Stimulated activated CD8-positive, alpha-beta memory T cell treated with anti-CD3 and anti-CD28 coated beads, Interleukin-7, amount 100 ng/mL, for 24 hours (primary cell): ENCODE results near the gene CLK3.

Experiments
- DNase-seq: peaks from one replicate; pipeline ENCODE4 v3.0.0-alpha.2; 2020; ENCODE audit warnings: low read depth

Gene CLK3

GRCh38 chr15:74603026-74603788, 12.4 kb upstream of the CLK3 start:
- DNase-seq: no peak

- DNase-seq: no peak
These were observed 11.6 kb upstream of the CLK3 start for GRCh38 chr15:74603789-74604705.

DNA sequence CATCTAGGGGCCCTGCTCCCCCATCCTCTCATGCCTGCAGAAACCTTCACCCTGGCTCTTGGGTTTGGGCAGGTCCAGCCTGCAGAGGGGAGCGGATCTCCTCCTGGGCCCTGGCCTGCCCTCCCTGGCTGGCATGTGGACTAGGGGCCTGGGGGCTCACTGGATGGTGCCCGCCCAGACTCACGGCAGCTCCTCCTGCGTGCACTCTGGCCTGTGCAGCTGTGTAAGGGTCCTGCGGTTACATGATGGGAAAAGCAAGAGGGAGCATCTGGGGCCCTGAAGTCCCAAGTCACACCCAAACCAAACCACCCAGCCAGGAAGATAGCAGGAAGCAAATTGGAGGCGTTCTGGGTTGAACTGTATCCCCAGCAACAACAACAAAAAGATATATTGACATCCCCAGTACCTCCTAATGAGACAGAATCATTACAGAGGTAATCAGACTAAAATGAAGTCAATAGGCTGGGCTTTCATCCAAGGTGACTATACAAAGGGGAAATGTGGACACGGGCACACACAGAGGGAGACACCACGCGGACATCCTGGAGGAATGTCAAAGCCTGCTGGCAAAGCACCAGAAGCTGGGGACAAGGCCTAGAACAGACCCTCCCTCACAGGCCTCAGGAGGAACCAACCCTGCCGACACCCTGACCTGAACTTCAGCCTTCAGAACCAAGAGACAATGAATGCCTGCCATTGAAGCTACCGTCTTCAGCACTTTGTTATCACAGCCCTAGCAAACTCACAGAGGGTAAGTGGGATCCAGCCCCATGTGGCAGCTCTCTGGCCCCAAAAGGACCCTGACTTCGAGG, 10.4 kb upstream of the CLK3 start:
- no peak for DNase-seq

DNA sequence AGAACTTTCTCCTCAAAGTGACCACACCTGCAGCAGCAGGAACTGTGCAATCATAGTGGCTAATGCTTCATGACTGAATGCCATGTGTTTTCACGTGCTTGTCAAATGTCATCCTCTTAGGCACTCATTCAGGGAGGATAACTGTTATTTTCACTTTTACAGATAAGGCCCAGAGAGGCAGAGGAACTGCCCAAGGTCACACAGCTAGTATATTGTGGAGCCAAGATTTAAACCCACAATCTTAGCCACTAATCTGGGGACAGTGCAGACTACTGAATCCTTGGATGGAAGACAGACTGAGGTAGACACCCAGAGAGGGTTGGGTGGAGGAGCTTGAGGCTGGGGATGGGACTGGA, 9.9 kb upstream of the CLK3 start:
- no peak for DNase-seq

DNA sequence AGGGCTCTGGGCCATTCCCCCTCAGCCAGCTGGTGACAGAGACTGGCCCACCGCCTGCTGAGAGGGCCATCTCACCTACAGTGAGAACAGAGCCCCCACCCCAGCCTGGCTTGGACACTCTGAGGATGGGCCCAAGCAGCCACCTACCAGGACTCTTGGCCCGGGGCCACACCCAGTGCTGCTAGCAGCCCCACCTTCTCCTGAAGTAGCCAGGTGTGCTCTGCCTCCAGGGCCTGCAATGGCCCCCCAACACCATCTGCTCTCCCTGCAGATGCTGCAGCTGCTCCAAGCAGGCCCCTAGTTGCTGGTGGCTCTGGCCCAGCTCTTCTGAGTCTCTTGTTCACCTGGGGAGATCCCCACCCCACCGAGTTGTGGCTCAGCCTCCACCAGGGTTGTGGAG, 6.8 kb upstream of the CLK3 start:
- DNase-seq: no peak

DNA sequence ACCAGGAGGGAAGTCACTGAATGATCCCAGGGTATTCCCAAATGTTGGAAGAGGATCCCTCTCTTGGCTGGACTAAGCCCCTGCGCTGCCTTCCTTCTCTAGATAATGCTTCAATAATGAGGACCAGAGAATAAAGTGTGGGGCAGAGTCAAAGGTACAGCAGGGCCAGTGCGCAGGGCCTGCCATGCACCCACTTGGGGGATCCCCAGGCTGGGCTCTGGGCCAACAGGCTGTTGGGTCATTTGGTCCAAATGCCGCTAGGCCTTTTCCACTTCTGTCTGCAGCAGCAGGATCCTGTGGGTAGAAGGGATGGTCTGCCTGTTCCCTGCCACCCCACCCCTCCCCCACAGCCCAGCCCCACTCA, 5.7 kb upstream of the CLK3 start:
- no peak for DNase-seq

GRCh38 chr15:74610302-74610951, 5.2 kb upstream of the CLK3 start:
- no peak for DNase-seq

DNA sequence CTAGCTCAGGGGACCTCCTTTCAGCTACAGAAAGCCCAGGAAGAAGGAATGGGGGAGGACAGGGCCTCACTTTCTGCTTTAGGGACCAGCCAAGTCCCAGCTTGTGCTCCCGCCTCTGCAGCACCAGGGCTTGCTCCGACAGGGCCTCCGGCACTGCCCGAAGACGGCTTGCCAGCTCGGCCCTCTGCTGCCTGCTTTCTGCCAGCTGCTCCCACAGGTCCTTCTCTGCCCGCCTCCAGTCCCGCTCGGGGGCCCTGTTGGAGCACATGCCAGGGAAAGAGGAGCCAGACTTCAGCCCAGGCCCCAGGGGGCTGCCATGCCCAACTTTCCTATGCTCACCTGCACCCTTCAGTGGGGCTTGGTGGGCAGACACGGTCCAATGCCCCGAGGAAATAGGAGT, 4.3 kb upstream of the CLK3 start:
- DNase-seq: no peak

DNA sequence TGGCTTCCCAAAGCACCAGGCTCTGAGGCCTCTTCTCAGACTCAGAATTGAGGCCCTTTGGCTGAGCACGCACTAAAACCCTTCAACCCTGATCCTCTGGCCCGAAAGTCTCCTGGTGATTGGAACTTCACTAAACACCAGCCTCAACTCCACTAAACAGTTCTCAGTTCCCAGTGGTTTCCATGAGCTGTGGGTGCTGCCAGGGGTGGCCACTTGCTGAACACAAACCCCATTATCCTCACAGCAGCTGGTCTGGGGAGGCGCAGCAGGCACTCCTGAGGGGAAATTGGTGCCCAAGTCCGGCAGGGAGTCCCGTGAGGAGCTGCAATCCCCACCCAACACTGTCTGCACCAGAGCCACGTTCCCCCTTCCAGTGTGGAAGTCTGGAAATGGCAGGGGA, 3.8 kb upstream of the CLK3 start:
- no peak for DNase-seq

DNA sequence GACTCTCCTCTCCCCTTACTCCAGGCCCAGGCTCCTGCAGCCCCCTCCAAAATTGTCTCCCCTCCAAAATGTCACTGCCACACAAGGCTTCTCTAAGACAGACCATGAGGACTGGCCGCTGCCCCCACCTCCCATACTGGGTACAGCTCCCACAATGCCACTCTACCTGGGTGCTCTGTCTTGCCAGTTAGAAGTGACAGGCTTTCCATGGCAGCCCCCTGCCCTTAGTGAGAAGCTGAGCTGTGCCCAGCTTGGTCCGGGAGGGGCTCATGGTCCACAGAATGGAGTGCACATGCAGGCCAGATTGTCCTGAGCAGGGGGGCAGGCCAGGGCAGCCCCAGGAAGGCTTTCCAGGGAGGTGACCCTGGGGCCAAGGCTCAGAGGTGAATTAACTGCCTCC, 3.0 kb upstream of the CLK3 start:
- no peak for DNase-seq

DNA sequence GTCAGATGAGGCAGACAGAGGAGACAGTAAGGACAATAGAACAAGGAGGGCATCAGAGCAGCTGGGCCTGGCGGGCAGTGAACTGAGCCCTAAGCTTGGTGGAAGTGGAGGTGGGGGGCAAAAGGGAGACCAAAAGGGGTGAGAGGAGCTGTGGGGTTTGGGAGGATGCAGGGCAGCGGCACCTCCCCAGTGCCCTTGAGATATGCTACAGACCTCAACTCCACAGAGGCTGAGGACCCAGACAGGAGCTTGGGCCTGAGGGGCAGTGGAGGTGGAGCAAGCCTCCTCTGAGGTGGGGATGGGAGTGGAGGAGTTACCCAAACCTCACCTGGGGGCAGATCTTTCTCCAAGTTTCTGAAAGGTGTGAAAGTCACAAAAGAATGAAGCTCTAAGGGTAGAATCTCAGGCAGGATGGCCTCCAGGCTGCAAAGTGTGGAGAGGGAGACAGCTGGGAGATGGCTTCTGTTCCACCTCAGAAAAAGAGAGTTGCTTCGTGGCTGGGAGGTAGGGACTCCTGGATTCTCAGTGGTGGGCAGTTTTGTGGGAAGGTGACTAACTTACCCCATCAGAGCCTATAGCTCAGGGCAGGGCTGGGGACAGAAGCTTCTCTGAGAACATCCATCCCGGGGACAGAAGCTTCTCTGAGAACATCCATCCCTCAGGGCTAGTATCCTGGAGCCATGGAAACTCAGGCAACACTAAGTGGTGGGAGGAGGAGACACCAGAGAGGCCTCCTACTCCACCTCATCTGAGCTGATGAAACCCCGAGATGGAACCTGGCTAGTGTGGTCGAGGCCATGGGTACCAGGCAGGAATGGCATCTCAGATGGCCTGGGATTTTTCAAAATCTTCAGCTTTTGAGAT, 2.3 kb upstream of the CLK3 start:
- no peak for DNase-seq

DNA sequence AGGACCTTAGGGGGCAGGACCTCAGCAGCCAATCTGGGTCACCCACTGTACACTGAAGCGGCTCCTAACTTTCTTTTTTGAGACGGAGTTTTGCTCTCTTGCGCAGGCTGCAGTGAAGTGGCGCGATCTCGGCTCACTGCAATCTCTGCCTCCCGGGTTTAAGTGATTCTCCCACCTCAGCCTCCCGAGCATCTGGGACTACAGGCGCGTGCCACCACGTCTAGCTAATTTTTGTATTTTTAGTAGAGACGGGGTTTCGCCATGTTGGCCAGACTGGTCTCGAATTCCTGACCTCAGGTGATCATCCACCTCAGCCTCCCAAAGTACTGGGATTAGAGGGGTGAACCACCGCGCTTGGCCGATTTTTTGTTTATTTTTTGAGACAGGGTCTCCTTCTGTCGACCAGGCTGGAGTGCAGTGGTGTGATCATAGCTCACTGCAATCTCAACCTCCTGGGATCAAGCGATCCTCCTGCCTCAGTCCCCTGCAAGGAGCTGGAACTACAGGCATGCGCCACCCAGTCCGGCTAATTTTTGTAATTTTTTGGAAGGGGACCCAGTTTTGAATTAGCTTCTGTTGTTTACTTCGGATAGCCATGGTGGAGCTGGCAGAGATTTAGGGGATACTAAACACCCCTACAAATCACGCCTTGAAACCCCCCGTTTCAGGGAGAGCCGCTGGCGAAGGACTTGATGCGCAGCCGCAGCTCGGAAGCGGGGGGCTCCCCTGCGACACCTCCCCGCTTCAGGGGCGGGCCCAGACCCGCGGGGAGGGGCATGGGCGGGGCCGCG, 1.5 kb upstream of the CLK3 start:
- DNase-seq: no peak

DNA sequence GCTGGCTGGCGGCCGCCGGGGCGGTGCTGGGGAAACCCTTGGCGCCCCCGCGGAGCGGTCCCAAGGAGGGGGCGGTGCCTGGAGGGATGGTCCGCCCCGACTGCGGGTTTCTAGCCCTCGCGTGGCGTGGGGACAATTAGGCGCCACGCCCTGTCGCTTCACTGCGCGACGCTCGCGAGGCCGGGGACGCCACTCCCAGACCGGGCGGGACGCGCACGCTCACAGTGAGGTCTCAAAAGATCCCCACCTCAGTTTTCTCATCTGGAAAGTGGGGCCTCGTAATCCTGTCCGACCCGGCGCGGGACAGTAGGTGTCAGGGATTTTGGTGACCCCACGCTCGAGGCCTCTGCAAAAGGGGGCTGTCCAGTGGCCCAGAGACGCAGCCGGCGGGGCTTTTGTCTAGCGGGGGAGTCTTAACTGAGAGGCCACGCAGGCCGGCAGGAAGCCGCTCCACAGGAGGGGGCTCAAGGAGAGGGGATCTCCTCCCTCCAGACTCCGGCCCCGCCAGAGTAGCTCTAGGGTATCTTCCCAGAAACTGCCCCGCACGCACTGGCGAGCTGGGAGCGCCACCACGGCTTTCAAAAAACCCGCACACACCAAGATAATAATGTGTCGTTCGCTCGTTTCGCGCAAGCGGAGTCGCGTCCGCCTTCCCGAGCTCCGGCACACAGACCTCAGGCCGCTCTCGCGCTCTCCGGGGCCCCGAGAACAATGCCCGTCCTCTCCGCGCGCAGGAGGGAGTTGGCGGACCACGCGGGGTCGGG, 710 bp upstream of the CLK3 start:
- peak; percentile 69 for DNase-seq

- no peak for DNase-seq
These were observed 817 bp downstream of the CLK3 start for GRCh38 chr15:74616366-74616939.

- no peak for DNase-seq
These were observed 1.4 kb downstream of the CLK3 start for GRCh38 chr15:74616996-74617395.

DNA sequence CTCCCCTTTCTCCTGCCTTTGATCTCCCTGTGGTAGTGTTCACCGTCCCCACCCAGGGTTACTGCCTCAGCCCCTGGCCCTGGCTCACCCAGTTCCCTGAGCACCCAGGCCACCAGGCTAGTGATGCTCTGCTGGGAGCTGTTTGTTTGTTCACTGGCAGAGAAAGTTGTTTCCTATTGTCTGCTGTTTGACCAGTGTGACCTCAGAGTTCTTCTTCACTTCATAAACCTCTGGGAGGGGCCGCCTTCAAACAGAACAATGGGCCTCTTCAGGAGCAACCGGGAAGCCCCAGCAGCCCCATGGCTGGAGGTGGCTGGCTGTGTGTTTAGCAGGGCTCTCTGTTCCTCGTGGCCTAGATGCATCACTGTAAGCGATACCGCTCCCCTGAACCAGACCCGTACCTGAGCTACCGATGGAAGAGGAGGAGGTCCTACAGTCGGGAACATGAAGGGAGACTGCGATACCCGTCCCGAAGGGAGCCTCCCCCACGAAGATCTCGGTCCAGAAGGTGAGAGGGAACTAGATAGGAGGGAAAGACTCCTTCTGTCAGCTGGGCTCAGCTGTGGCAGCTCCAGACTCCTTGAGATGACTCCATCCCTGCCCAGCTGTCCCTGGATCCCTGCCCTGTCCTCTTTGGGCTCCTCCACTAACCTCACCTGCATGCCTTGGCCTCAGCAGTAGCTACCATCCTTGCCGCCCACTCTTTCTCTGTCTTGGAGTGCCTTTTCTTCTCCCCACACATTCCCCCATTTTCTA, 3.4 kb downstream of the CLK3 start:
- DNase-seq: no peak

- DNase-seq: no peak
These were observed 4.4 kb downstream of the CLK3 start for GRCh38 chr15:74619916-74620635.
